Endodermal cell (in vitro differentiated cells): ENCODE data around the gene RHOT2. TPM values are rescaled to one million over a fixed set of nuclear protein-coding genes. Genes with fewer than 3 reads are reported as not detected.

Experiments
- DNase-seq: peaks from one replicate; pipeline ENCODE4 v3.0.0-alpha.2; 2017
- H3K27ac ChIP-seq: 2 replicates; pipeline ENCODE4 v1.5.1; 2013; ENCODE audit warnings: mild to moderate bottlenecking, low read depth, low read length, moderate library complexity
- H3K27me3 ChIP-seq: 2 replicates; pipeline ENCODE4 v1.6.1; 2013; ENCODE audit warnings: mild to moderate bottlenecking, low read length, moderate library complexity; ENCODE audit not compliant: insufficient read depth, control insufficient read depth, poor library complexity, severe bottlenecking
- H3K36me3 ChIP-seq: 2 replicates; pipeline ENCODE4 v1.7.0; 2013; ENCODE audit warnings: mild to moderate bottlenecking, low read length, moderate library complexity; ENCODE audit not compliant: control insufficient read depth, insufficient read depth
- H3K4me1 ChIP-seq: one replicate; pipeline ENCODE4 v1.7.0; 2013; ENCODE audit warnings: low read length; ENCODE audit not compliant: control insufficient read depth, insufficient read depth
- H3K4me3 ChIP-seq: 2 replicates; pipeline ENCODE4 v1.5.1; 2013; ENCODE audit warnings: mild to moderate bottlenecking, low read length, moderate library complexity
- H3K9ac ChIP-seq: 2 replicates; pipeline ENCODE4 v1.6.1; 2013; ENCODE audit warnings: mild to moderate bottlenecking, low read length, moderate library complexity; ENCODE audit not compliant: poor library complexity, severe bottlenecking; ENCODE audit errors: extremely low read depth
- H3K9me3 ChIP-seq: 2 replicates; pipeline ENCODE4 v1.6.1; 2013; ENCODE audit warnings: mild to moderate bottlenecking, low read length, moderate library complexity; ENCODE audit not compliant: control insufficient read depth
- H3K27ac Mint-ChIP-seq: 2 replicates; pipeline ENCODE4 v1.8.0; 2020; ENCODE audit warnings: mixed read lengths
- H3K27me3 Mint-ChIP-seq: 2 replicates; pipeline ENCODE4 v1.8.0; 2021; ENCODE audit warnings: mild to moderate bottlenecking, mixed read lengths; ENCODE audit not compliant: insufficient read depth
- H3K36me3 Mint-ChIP-seq: 2 replicates; pipeline ENCODE4 v1.8.0; 2020; ENCODE audit warnings: low read depth, mixed read lengths
- H3K4me1 Mint-ChIP-seq: 2 replicates; pipeline ENCODE4 v1.8.0; 2020; ENCODE audit warnings: mixed read lengths
- H3K4me3 Mint-ChIP-seq: 2 replicates; pipeline ENCODE4 v1.8.0; 2020; ENCODE audit warnings: mild to moderate bottlenecking, moderate library complexity, mixed read lengths
- H3K9me3 Mint-ChIP-seq: 2 replicates; pipeline ENCODE4 v1.8.0; 2020; ENCODE audit warnings: mild to moderate bottlenecking, mixed read lengths
- CTCF ChIP-seq: fragments of 200-600 bp; sonication (generic); conservative IDR thresholded peaks from 2 replicates; pipeline ENCODE4 v1.5.0; 2021; ENCODE audit warnings: antibody characterized with exemption, mild to moderate bottlenecking
- WGBS, 2 experiments: methylation state at CpG; one replicate each; pipeline versions ENCODE4 v1.1.5 to v1.1.7; 2013; ENCODE audit warnings: missing lambda C conversion rate in 2 of 2, mixed read lengths in 1 of 2; ENCODE audit not compliant: insufficient coverage in 1 of 2, insufficient read length in 1 of 2; 5-methylcytosine and 5-hydroxymethylcytosine counted together
- total RNA-seq, 2 donors: library from RNA; stranded (reverse); fragmentation: NEBNext Ultra II Directional in 1 of 2; extraction: Animal tissue kit (Norgen Biotek cat#: 25700) in 1 of 2; gene quantifications; 2 replicates in 1 of 2; 3 replicates in 1 of 2; pipeline ENCODE4 v1.2.1, GENCODE V29; 2021

Gene RHOT2
- total RNA-seq, 2 donors from 2014 or later: 180 to 193 TPM

GRCh38 chr16:708019-708418, 40.1 kb downstream of the RHOT2 start:
- Histone ChIP-seq H3K36me3 (no peaks in the 10 kb centered on the region), H3K9ac (no peak overlapping the region), H3K27me3 (peaks cover 83% of the 10 kb centered on the region), H3K4me3 (no peak overlapping the region), H3K4me1 (no peaks in the 10 kb centered on the region), H3K27ac (no peak overlapping the region), H3K9me3 (no peaks in the 10 kb centered on the region)
- no peak overlapping the region for H3K27ac Mint-ChIP-seq
- 58 to 62% methylated on average over 2 to 3 of the region's 3 CpGs for WGBS, 2 experiments
- no peaks in the 10 kb centered on the region for H3K9me3 Mint-ChIP-seq
- no peak for TF ChIP-seq CTCF
- DNase-seq: no peak
- H3K4me3 Mint-ChIP-seq: no peak overlapping the region
- peaks cover 79% of the 10 kb centered on the region for H3K27me3 Mint-ChIP-seq
- no peaks in the 10 kb centered on the region for H3K36me3 Mint-ChIP-seq
- no peaks in the 10 kb centered on the region for H3K4me1 Mint-ChIP-seq

GRCh38 chr16:708959-709358, 41.0 kb downstream of the RHOT2 start:
- H3K9me3 Mint-ChIP-seq: no peaks in the 10 kb centered on the region

GRCh38 chr16:709566-710499, 41.9 kb downstream of the RHOT2 start:
- Mint-ChIP-seq H3K4me1 (no peaks in the 10 kb centered on the region), H3K4me3 (no peak overlapping the region), H3K9me3 (no peaks in the 10 kb centered on the region), H3K36me3 (no peaks in the 10 kb centered on the region), H3K27me3 (peaks cover 69% of the 10 kb centered on the region), H3K27ac (no peak overlapping the region)
- DNase-seq: peak; percentile 80
- Histone ChIP-seq H3K36me3 (no peaks in the 10 kb centered on the region), H3K27ac (peak overlapping the region; percentile 97), H3K9ac (no peak overlapping the region), H3K4me1 (no peaks in the 10 kb centered on the region), H3K27me3 (peaks cover 76% of the 10 kb centered on the region), H3K4me3 (no peak overlapping the region), H3K9me3 (no peaks in the 10 kb centered on the region)
- peak; percentile 28 for TF ChIP-seq CTCF
- WGBS, 2 experiments: 42 to 59% methylated on average over 21 to 30 of the region's 30 CpGs

More at GRCh38 chr16:708959-709358, 41.0 kb downstream of the RHOT2 start:
- Mint-ChIP-seq H3K4me1 (no peaks in the 10 kb centered on the region), H3K4me3 (no peak overlapping the region), H3K36me3 (no peaks in the 10 kb centered on the region), H3K27ac (no peak overlapping the region), H3K27me3 (peaks cover 74% of the 10 kb centered on the region)
- H3K27me3 ChIP-seq: peaks cover 78% of the 10 kb centered on the region
- H3K36me3 ChIP-seq: no peaks in the 10 kb centered on the region
- no peaks in the 10 kb centered on the region for H3K9me3 ChIP-seq
- WGBS, 2 experiments: 78% methylated on average over 3 of the region's 4 CpGs; no CpG with 5 or more reads in 1 of the 2 experiments
- no peak for DNase-seq
- TF ChIP-seq CTCF: no peak
- no peaks in the 10 kb centered on the region for H3K4me1 ChIP-seq
- H3K9ac ChIP-seq: no peak overlapping the region
- peak overlapping the region; percentile 97 for H3K27ac ChIP-seq
- no peak overlapping the region for H3K4me3 ChIP-seq
